SH-SY5Y (cell line): ENCODE data around the gene SLC22A4.

Experiments
- GATA2 ChIP-seq: IDR thresholded peaks from 2 replicates; pipeline ENCODE4 v1.6.1; 2011; ENCODE audit warnings: mild to moderate bottlenecking, low read depth, low read length
- GATA3 ChIP-seq: IDR thresholded peaks from 2 replicates; pipeline ENCODE4 v1.6.1; 2011; ENCODE audit warnings: low read depth, mild to moderate bottlenecking, low read length, moderate library complexity

SLC22A4 gene

DNA sequence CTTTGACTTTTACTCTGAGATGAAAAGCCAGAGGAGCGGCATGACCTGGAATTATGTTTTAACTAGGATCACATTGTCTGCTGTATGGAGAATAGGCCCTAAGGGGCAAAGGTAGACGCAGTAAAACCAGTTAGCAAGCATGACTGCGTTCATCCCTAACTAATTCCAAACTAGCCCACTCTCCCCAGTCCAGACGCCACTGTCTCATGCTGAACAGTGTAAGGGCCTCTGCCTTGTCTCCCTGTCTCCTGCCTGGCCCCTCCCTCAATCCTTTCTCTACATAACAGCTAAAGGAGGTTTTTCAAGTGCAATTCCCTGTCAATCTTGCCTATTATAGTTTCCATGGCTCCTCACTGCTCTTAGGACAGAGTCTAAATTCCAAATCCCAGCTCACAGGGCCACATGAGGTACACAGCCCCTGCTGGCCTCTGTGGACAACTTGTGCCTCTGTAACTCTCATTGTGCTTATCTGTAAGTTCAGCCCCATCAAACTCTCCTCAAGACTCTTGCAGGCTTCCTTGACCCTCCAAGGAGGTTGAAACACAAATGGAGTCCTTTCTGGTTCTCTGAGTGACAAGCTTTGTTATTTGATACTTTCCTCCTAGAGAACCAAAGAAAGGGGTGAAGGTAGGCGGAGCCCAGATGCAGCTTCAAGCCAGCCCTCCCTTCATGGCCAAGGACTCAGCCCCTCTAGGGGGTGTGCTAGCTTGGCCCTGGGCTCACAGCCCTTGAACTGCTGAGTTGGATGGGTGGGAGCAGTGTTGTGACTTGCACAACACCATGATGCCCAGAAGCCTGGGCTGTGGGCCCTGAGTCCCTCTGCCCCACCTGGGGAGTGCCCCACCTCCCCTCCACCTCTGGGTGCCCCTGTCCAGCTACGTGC lies 16.0 kb upstream of the SLC22A4 start:
- TF ChIP-seq GATA3 (no peak), GATA2 (no peak)

DNA sequence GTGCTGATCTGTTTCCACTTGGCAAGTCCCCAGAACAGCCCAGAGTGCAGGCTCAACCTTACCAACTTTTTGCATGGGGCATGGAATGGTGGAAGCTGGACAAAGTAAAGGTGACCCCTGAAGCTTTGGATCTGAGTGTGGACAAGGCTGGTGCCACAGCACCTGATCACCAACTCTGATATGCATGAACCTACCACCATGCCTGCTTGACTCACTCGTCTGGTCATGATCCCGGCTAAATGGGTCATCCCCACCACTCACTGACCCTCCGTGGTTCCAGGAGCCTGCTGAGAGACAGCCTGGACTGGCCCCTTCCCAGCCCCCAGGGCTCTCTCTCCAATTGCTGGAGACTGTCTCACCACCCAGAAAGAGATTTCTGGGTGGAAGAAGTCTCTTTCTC lies 14.4 kb upstream of the SLC22A4 start:
- no peak for TF ChIP-seq GATA3
- no peak for TF ChIP-seq GATA2

DNA sequence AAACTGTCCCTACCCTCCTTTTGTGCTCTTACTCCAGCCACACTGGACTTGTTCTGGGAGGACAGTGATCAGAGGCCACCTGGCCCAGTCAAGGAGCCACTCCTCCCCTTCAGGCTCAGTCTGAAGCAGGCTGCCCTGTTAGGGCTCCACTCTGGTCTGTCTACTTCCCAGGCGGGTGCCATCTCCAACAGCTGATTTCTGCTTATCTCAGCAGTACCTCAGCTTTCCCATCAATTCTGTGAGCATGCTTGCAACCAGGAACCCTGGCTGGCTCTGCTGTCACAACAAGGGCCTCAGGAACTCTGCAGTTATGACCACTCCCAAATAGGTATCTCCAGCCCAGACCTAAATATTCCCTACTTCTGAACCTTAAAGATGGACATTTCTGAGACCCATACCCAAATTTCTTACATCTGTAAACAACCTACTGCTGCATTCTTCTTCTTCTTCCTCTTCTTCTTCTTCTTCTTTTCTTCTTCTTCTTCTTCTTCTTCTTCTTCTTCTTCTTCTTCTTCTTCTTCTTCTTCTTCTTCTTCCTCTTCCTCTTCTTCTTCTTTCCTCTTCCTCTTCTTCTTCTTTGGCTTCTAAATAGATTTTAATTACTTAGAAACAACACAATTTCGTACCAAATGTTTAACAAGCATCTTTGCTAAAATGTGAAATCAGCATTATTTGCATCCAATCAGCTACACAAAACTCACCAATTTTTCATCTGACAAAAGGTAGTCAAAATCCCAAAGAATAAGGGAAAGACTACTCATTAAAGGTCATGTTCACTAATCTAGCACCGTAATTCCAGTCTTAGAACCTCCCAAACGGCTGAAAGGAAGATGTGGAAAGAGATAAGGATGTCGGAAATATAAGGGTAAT lies 13.6 kb upstream of the SLC22A4 start:
- no peak for TF ChIP-seq GATA3
- TF ChIP-seq GATA2 = no peak

- peak; percentile 41; the same call in 1 of the 2 replicates for TF ChIP-seq GATA2
- TF ChIP-seq GATA3 = 0 out of 2 replicates have a peak, but pooled peaks have one; percentile 22
These were observed 12.2 kb upstream of the SLC22A4 start for GRCh38 chr5:132281856-132282614.

- TF ChIP-seq GATA2 (no peak), GATA3 (no peak)
These were observed 10.7 kb upstream of the SLC22A4 start for GRCh38 chr5:132283423-132284043.

DNA sequence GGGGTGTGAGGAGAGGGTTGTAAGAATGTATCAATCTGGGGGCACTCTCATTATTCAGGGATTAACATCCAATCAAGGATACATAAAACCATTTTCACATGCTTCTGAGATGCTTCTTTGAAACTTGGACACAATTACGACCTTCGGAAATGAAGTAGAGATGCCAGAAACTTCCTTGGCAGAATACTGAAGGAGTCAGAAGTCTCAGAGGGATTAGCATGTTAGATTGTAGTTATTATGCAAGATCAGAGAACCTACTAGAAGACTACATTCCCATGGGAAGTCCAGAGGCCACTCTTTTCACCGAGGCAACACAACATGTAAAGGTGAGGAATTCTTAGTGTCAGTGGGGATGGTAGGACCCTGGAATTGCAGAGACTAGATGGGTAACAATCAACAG lies 5.1 kb upstream of the SLC22A4 start:
- TF ChIP-seq GATA3 = no peak

- no peak for TF ChIP-seq GATA3
- no peak for TF ChIP-seq GATA2
These were observed 3.2 kb upstream of the SLC22A4 start for GRCh38 chr5:132291026-132291425.

- no peak for TF ChIP-seq GATA2
- no peak for TF ChIP-seq GATA3
These were observed 865 bp upstream of the SLC22A4 start for GRCh38 chr5:132293066-132293991.

DNA sequence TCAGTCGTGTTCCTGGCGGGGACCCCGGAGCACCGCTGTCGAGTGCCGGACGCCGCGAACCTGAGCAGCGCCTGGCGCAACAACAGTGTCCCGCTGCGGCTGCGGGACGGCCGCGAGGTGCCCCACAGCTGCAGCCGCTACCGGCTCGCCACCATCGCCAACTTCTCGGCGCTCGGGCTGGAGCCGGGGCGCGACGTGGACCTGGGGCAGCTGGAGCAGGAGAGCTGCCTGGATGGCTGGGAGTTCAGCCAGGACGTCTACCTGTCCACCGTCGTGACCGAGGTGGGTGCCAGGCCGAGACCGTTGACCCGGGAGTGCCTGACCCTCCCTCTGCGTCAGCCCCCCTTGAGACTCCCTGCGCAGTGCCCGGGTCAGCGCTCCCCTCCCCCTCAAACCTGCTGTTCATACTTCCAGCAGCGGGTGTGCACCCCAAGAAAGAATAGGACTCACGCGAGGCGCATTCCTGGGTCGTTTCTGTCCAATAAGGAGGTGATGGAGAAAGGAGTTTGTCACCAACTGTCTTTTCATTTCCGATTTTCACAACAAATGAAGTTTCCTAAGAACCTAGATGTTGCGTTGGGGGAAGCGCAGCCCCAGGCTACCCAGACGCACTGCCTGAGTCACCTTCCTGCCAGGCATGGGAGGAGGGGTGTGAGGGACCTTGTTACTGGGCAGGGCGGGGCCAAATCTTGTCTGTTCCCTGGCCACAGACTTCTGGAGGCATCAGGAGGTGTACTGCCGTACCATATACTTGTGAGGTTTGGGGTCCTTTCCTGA lies 722 bp downstream of the SLC22A4 start:
- no peak for TF ChIP-seq GATA2
- TF ChIP-seq GATA3 = no peak

- TF ChIP-seq GATA2 (no peak), GATA3 (no peak)
These were observed 1.6 kb downstream of the SLC22A4 start for GRCh38 chr5:132295505-132296411.

DNA sequence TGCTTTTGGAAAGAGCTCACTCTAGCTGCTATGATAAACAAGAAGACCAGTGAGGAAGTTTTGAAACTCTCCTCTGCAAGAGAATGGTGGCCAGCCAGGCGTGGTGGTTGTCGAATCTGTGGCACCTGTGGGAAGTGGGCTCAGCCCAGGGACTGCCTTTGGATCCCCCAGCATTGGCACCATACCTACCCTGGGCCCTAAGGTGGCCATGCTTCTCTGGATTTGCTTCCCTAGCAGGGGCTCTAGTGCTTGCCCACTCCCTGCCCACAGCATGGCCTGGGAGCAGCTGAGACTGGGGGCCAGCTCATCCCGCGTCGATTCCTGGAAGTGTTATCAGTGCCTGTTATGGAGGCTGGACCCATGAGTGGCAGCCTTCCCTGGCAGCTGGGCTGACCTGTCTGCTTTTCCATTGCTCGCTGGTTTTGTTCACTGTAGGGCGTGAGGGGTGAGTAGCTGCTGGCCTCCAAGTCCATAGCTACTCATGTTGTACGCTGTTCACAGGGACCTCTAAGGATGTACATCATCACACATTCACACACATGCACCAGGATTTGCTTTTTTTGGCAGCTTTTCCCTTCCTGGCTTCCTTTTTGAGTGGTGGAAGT lies 2.3 kb downstream of the SLC22A4 start:
- TF ChIP-seq GATA2 (no peak), GATA3 (no peak)
